ENCODE measurements around the gene MZT1.

The MZT1 gene

GRCh38 chr13:72774019-72774418, 46.6 kb upstream of the MZT1 start:
- TF ChIP-seq ZNF549 (tag by site-specific recombination; IDR thresholded peaks at IDR 0.05) (no peak), ZBTB6 (tag by site-specific recombination; IDR thresholded peaks at IDR 0.05) (no peak), ZNF76 (tag by site-specific recombination; IDR thresholded peaks at IDR 0.05; ENCODE audit: borderline replicate concordance, low read depth) (no peak), ZNF112 (tag by site-specific recombination; IDR thresholded peaks at IDR 0.05) (no peak), ZNF416 (tag by site-specific recombination; IDR thresholded peaks at IDR 0.05) (no peak), ZNF600 (tag by site-specific recombination; IDR thresholded peaks at IDR 0.05) (no peak), ZNF654 (tag by site-specific recombination; IDR thresholded peaks at IDR 0.05; ENCODE audit: low read depth) (no peak), ZNF223 (tag by site-specific recombination; IDR thresholded peaks at IDR 0.05) (no peak), ZNF404 (tag by site-specific recombination; IDR thresholded peaks at IDR 0.05) (no peak)
- TF ChIP-seq, protein P1, sequence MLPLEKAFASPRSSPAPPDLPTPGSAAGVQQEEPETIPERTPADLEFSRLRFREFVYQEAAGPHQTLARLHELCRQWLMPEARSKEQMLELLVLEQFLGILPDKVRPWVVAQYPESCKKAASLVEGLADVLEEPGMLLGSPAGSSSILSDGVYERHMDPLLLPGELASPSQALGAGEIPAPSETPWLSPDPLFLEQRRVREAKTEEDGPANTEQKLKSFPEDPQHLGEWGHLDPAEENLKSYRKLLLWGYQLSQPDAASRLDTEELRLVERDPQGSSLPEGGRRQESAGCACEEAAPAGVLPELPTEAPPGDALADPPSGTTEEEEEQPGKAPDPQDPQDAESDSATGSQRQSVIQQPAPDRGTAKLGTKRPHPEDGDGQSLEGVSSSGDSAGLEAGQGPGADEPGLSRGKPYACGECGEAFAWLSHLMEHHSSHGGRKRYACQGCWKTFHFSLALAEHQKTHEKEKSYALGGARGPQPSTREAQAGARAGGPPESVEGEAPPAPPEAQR (tag by site-specific recombination; IDR thresholded peaks at IDR 0.05) = no peak
- TF ChIP-seq, protein P2, sequence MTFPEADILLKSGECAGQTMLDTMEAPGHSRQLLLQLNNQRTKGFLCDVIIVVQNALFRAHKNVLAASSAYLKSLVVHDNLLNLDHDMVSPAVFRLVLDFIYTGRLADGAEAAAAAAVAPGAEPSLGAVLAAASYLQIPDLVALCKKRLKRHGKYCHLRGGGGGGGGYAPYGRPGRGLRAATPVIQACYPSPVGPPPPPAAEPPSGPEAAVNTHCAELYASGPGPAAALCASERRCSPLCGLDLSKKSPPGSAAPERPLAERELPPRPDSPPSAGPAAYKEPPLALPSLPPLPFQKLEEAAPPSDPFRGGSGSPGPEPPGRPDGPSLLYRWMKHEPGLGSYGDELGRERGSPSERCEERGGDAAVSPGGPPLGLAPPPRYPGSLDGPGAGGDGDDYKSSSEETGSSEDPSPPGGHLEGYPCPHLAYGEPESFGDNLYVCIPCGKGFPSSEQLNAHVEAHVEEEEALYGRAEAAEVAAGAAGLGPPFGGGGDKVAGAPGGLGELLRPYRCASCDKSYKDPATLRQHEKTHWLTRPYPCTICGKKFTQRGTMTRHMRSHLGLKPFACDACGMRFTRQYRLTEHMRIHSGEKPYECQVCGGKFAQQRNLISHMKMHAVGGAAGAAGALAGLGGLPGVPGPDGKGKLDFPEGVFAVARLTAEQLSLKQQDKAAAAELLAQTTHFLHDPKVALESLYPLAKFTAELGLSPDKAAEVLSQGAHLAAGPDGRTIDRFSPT (tag by site-specific recombination; IDR thresholded peaks at IDR 0.05) = no peak
- TF ChIP-seq, protein P3, sequence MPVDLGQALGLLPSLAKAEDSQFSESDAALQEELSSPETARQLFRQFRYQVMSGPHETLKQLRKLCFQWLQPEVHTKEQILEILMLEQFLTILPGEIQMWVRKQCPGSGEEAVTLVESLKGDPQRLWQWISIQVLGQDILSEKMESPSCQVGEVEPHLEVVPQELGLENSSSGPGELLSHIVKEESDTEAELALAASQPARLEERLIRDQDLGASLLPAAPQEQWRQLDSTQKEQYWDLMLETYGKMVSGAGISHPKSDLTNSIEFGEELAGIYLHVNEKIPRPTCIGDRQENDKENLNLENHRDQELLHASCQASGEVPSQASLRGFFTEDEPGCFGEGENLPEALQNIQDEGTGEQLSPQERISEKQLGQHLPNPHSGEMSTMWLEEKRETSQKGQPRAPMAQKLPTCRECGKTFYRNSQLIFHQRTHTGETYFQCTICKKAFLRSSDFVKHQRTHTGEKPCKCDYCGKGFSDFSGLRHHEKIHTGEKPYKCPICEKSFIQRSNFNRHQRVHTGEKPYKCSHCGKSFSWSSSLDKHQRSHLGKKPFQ (tag by site-specific recombination; IDR thresholded peaks at IDR 0.05) = no peak
- TF ChIP-seq, protein P4, sequence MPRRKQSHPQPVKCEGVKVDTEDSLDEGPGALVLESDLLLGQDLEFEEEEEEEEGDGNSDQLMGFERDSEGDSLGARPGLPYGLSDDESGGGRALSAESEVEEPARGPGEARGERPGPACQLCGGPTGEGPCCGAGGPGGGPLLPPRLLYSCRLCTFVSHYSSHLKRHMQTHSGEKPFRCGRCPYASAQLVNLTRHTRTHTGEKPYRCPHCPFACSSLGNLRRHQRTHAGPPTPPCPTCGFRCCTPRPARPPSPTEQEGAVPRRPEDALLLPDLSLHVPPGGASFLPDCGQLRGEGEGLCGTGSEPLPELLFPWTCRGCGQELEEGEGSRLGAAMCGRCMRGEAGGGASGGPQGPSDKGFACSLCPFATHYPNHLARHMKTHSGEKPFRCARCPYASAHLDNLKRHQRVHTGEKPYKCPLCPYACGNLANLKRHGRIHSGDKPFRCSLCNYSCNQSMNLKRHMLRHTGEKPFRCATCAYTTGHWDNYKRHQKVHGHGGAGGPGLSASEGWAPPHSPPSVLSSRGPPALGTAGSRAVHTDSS (tag by site-specific recombination; IDR thresholded peaks at IDR 0.05) = no peak
- POLR2A ChIA-PET = no interaction called here
- H3K4me1 ChIP-seq (ENCODE audit: control insufficient read depth, insufficient read depth, low read length) = no peaks in the 10 kb centered on the region
- no peak overlapping the region for H3K4me3 ChIP-seq (ENCODE audit: low read depth, low read length)
- peaks cover 18 to 93% of the 10 kb centered on the region in 2 experiments for H3K36me3 ChIP-seq (ENCODE audit: control insufficient read depth in 2 of 2, insufficient read depth in 1 of 2, low read length in 2 of 2)
- H3K9me3 ChIP-seq (ENCODE audit: control insufficient read depth, insufficient read depth, low read depth, low read length) = no peaks in the 10 kb centered on the region
- CTCF ChIA-PET = interaction anchor here (0.6 kb wide), 1 partner anchor 526 kb away, joined by 3 read pairs; no protein-coding TSS in a partner anchor
- no peak overlapping the region for H3K27ac ChIP-seq (ENCODE audit: extremely low read depth, low read depth, low read length)

DNA sequence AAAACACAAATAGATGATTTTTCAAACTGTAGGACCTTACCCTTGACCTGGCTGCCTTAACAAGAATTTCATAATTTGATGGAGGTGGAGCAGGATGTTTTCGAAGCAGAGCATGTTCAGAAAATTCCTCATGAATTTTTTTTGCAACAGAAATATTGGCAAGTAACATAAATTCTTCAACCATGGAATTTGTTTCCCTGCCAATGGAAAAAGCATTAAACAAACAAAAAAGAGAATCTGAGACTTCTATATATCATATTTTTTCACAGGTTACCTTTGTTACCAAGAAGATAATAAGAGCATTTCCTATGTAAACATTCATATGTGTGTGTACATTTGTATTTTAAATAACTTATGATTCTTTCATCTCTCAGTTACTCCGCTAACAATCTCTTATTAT, 36.0 kb upstream of the MZT1 start:
- Histone ChIP-seq H3K36me3 (ENCODE audit: control insufficient read depth in 2 of 2, insufficient read depth in 1 of 2, low read length in 2 of 2) (peaks cover 5 to 99% of the 10 kb centered on the region in 2 experiments), H3K9me3 (ENCODE audit: control insufficient read depth, insufficient read depth, low read depth, low read length) (no peaks in the 10 kb centered on the region), H3K4me3 (ENCODE audit: low read depth, low read length) (no peak overlapping the region), H3K4me1 (ENCODE audit: control insufficient read depth, insufficient read depth, low read length) (no peaks in the 10 kb centered on the region), H3K27ac (ENCODE audit: extremely low read depth, low read depth, low read length) (no peak overlapping the region)
- ChIA-PET POLR2A (no interaction called here), CTCF (no interaction called here)
- no peak for TF ChIP-seq ZFP3 (tag by site-specific recombination; IDR thresholded peaks at IDR 0.05; ENCODE audit: low read depth)
- no peak for TF ChIP-seq ZBTB1 (tag by site-specific recombination; IDR thresholded peaks at IDR 0.05)
- TF ChIP-seq ZXDB (tag by site-specific recombination; IDR thresholded peaks at IDR 0.05) = no peak
- no peak for TF ChIP-seq ZNF76 (tag by site-specific recombination; IDR thresholded peaks at IDR 0.05; ENCODE audit: borderline replicate concordance, low read depth)
- no peak for TF ChIP-seq ZNF138 (tag by site-specific recombination; IDR thresholded peaks at IDR 0.05; ENCODE audit: borderline replicate concordance)
- TF ChIP-seq, protein P5, sequence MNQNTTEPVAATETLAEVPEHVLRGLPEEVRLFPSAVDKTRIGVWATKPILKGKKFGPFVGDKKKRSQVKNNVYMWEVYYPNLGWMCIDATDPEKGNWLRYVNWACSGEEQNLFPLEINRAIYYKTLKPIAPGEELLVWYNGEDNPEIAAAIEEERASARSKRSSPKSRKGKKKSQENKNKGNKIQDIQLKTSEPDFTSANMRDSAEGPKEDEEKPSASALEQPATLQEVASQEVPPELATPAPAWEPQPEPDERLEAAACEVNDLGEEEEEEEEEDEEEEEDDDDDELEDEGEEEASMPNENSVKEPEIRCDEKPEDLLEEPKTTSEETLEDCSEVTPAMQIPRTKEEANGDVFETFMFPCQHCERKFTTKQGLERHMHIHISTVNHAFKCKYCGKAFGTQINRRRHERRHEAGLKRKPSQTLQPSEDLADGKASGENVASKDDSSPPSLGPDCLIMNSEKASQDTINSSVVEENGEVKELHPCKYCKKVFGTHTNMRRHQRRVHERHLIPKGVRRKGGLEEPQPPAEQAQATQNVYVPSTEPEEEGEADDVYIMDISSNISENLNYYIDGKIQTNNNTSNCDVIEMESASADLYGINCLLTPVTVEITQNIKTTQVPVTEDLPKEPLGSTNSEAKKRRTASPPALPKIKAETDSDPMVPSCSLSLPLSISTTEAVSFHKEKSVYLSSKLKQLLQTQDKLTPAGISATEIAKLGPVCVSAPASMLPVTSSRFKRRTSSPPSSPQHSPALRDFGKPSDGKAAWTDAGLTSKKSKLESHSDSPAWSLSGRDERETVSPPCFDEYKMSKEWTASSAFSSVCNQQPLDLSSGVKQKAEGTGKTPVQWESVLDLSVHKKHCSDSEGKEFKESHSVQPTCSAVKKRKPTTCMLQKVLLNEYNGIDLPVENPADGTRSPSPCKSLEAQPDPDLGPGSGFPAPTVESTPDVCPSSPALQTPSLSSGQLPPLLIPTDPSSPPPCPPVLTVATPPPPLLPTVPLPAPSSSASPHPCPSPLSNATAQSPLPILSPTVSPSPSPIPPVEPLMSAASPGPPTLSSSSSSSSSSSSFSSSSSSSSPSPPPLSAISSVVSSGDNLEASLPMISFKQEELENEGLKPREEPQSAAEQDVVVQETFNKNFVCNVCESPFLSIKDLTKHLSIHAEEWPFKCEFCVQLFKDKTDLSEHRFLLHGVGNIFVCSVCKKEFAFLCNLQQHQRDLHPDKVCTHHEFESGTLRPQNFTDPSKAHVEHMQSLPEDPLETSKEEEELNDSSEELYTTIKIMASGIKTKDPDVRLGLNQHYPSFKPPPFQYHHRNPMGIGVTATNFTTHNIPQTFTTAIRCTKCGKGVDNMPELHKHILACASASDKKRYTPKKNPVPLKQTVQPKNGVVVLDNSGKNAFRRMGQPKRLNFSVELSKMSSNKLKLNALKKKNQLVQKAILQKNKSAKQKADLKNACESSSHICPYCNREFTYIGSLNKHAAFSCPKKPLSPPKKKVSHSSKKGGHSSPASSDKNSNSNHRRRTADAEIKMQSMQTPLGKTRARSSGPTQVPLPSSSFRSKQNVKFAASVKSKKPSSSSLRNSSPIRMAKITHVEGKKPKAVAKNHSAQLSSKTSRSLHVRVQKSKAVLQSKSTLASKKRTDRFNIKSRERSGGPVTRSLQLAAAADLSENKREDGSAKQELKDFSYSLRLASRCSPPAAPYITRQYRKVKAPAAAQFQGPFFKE (tag by site-specific recombination; IDR thresholded peaks at IDR 0.05; ENCODE audit: borderline replicate concordance) = no peak
- no peak for TF ChIP-seq ZNF704 (tag by site-specific recombination; IDR thresholded peaks at IDR 0.05)
- no peak for TF ChIP-seq ZNF621 (tag by site-specific recombination; IDR thresholded peaks at IDR 0.05)
